Measurements from ENCODE around the gene IER5L.

DNA sequence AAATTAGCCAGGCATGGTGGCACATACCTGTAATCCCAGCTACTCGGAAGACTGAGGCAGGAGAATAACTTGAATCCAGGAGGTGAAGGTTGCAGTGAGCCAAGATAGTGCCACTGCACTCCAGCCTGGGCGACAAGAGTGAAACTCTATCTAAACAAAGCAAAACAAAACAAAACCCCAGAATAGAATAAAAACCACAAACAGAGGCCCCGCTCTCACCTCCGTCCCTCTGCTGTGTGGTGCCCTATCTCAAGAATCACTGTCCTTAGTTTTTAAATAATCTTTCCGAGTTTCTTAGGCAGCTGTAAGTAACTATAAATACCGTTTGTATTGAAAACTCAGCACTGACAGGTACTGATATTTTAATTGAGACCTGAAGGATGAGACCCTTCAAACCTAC is 42.7 kb upstream of the IER5L start:
- TF ChIP-seq, protein P1, sequence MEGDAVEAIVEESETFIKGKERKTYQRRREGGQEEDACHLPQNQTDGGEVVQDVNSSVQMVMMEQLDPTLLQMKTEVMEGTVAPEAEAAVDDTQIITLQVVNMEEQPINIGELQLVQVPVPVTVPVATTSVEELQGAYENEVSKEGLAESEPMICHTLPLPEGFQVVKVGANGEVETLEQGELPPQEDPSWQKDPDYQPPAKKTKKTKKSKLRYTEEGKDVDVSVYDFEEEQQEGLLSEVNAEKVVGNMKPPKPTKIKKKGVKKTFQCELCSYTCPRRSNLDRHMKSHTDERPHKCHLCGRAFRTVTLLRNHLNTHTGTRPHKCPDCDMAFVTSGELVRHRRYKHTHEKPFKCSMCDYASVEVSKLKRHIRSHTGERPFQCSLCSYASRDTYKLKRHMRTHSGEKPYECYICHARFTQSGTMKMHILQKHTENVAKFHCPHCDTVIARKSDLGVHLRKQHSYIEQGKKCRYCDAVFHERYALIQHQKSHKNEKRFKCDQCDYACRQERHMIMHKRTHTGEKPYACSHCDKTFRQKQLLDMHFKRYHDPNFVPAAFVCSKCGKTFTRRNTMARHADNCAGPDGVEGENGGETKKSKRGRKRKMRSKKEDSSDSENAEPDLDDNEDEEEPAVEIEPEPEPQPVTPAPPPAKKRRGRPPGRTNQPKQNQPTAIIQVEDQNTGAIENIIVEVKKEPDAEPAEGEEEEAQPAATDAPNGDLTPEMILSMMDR (IDR thresholded peaks at IDR 0.05), result no peak
- TF ChIP-seq POLR2A (IDR thresholded peaks at IDR 0.05), result no peak
